Measurements from ENCODE around the gene NRP2.

Gene NRP2

GRCh38 chr2:205701509-205701908, 19.2 kb downstream of the NRP2 start:
- TF ChIP-seq POLR2A (IDR thresholded peaks at IDR 0.05; ENCODE audit: low read length) (no peak), GATA1 (IDR thresholded peaks at IDR 0.05; ENCODE audit: low read depth, low read length) (no peak)
- no peak for DNase-seq

DNA sequence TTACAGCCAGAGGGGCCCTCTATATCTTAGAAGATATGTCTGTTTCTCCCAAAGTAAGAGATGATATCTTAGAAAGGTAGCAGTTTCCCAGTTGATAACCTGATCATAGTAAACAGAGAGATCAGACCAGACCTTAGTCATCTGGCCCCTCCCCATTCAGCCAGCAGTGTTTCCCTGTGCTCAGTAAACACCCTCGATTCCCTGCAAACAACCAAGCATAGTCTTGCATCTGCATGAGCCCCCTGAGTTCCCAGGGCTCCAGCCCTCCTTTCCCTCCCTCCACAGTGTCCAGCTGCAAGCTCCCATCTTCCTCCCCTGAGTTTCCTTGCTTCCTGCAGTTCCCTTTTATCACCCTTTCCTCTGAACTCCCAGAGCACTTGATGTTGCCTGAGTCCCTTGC, 20.3 kb downstream of the NRP2 start:
- DNase-seq = no peak

DNA sequence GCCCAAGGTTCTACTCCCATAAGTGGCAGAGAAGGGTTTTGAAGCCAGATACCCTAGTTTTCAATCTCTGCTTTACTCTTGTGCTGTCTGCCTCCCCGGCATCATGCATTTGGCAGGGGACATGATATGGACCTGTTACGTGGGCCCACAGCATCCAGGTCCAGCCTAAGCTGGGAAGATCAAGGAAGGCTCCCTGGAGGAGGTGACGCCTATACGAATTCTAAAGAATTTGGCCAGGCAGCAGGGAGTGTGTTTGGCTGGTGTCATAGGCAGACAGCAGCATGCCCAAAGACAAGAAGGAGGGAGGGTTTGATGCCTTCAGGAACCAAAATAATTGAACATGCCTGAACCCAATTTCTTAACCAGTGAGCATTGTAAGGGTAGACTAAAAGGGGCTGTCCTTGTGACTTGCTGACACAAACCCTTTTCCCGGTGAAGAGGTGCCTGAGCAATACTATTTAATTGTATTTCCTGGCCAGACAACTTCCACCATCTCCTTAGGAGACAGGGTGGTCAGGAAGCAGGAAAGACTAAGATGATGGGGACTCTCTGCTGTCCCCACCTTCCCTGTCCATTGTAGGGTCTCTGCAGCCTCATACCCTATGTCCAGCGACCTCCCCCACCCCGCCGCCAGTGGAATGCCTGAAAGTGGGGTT, 21.3 kb downstream of the NRP2 start:
- DNase-seq = no peak
- TF ChIP-seq POLR2A (IDR thresholded peaks at IDR 0.05; ENCODE audit: low read length) = no peak
- no peak for TF ChIP-seq GATA1 (IDR thresholded peaks at IDR 0.05; ENCODE audit: low read depth, low read length)

More for the DNA sequence above, 20.3 kb downstream of the NRP2 start:
- no peak for TF ChIP-seq POLR2A (IDR thresholded peaks at IDR 0.05; ENCODE audit: low read length)
- no peak for TF ChIP-seq GATA1 (IDR thresholded peaks at IDR 0.05; ENCODE audit: low read depth, low read length)

- TF ChIP-seq GATA1 (IDR thresholded peaks at IDR 0.05; ENCODE audit: low read depth, low read length) = no peak
- TF ChIP-seq POLR2A (IDR thresholded peaks at IDR 0.05; ENCODE audit: low read length) = no peak
- DNase-seq = no peak
These were observed 21.9 kb downstream of the NRP2 start for GRCh38 chr2:205704127-205704741.

DNA sequence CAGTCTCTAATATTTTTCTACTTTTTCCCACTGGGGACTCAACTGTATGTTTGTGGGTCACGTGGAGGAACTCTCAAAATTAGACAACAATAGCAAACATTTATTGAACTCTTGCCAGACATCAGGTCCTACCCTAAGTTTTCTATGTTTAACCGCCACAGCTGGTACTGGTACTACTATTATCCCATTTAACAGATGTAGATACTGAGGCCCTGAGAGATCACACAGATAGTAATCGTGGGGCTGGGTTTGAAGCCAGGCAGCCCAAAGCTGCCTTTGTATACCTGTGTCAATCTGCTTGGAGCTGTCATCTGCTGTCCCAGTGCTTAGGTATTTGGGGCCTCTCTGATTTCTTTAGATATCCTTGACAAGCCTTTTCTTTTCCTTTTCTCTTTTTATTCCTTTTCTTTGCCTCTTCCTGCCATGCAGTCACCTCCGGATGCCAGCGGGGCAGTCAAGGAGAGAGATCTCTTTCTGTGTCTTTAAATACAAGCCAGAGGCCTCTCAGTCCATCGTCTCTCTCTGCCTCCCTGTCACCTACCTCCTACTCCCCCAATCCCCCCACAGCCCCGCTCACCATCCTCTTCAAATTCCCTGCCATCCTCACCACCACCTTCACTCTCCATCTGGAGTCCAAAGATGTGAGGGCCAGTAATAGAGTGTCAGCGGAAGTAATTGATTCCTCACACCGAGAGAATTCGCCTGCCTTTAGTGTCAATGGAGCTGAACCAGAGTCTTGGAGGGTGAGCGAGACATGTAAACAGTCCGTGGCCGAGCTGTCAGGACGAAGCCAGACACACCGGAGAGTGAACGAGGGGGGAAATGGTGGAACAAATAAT, 23.4 kb downstream of the NRP2 start:
- no peak for TF ChIP-seq GATA1 (IDR thresholded peaks at IDR 0.05; ENCODE audit: low read depth, low read length)
- no peak for TF ChIP-seq POLR2A (IDR thresholded peaks at IDR 0.05; ENCODE audit: low read length)
- DNase-seq = no peak

GRCh38 chr2:205706769-205707381, 24.6 kb downstream of the NRP2 start:
- no peak for TF ChIP-seq POLR2A (IDR thresholded peaks at IDR 0.05; ENCODE audit: low read length)
- no peak for TF ChIP-seq GATA1 (IDR thresholded peaks at IDR 0.05; ENCODE audit: low read depth, low read length)
- no peak for DNase-seq

GRCh38 chr2:205708231-205708631, 25.9 kb downstream of the NRP2 start:
- DNase-seq = no peak
- TF ChIP-seq GATA1 (IDR thresholded peaks at IDR 0.05; ENCODE audit: low read depth, low read length) (no peak), POLR2A (IDR thresholded peaks at IDR 0.05; ENCODE audit: low read length) (no peak)

DNA sequence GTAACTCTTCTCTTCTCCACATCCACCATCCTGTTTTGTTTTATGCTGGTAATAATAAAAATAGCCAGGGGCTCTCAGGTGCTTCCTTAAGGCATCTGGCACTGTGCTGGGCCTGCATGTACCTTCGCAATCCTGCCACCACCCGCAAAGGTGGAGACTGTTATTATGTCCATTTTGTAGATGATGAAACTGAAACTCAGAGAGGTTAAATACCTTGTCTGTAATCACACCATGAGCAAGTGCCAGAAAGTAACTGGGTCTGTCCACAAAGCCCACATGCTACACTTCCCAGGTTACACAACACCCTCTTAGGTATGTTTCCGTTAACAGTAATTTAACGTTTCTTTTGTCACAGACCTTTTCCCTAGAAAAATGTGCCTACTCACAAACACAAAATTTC, 27.0 kb downstream of the NRP2 start:
- TF ChIP-seq GATA1 (IDR thresholded peaks at IDR 0.05; ENCODE audit: low read depth, low read length) (no peak), POLR2A (IDR thresholded peaks at IDR 0.05; ENCODE audit: low read length) (no peak)

GRCh38 chr2:205712508-205712907, 30.2 kb downstream of the NRP2 start:
- no peak for DNase-seq
- TF ChIP-seq POLR2A (IDR thresholded peaks at IDR 0.05; ENCODE audit: low read length) (no peak), GATA1 (IDR thresholded peaks at IDR 0.05; ENCODE audit: low read depth, low read length) (no peak)

More for the DNA sequence above, 27.0 kb downstream of the NRP2 start:
- DNase-seq = no peak

- TF ChIP-seq GATA1 (IDR thresholded peaks at IDR 0.05; ENCODE audit: low read depth, low read length) (no peak), POLR2A (IDR thresholded peaks at IDR 0.05; ENCODE audit: low read length) (no peak)
These were observed 30.8 kb downstream of the NRP2 start for GRCh38 chr2:205713086-205713485.

DNA sequence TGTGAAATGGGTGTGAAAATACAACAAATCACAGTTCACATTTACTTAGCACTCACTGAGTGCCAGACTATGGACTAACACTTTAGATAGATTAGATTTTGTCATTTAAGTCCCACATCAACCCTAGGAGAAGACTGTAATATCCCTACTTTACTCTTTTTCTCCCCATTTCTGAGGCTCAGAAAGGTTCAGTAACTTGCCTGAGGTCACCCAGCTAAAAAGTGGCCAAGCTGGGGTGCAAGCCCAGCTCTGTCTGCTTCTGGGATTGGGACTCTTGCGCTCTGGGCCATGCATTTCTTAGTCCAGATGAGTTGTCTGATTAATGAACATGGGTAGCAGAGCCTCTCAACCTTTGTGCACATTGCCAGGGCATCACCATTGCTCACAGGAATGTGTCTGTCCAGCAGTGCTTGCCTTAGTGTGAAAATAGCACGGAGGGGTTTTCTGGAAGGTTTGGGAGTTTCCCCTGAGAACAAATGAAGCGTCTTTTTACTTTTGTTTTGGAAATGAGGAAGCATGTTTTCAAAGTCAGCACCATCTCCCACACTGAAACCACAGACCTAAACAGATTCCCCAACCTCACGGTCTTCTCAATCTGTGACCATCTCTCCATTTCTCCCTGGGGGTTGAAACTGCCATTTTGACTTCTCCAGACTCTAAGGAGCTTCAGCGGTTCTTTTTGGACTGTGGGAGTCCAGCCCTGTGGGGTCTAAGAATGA, 31.9 kb downstream of the NRP2 start:
- no peak for TF ChIP-seq GATA1 (IDR thresholded peaks at IDR 0.05; ENCODE audit: low read depth, low read length)
- TF ChIP-seq POLR2A (IDR thresholded peaks at IDR 0.05; ENCODE audit: low read length) = no peak
- no peak for DNase-seq

More at GRCh38 chr2:205713086-205713485, 30.8 kb downstream of the NRP2 start:
- no peak for DNase-seq

DNA sequence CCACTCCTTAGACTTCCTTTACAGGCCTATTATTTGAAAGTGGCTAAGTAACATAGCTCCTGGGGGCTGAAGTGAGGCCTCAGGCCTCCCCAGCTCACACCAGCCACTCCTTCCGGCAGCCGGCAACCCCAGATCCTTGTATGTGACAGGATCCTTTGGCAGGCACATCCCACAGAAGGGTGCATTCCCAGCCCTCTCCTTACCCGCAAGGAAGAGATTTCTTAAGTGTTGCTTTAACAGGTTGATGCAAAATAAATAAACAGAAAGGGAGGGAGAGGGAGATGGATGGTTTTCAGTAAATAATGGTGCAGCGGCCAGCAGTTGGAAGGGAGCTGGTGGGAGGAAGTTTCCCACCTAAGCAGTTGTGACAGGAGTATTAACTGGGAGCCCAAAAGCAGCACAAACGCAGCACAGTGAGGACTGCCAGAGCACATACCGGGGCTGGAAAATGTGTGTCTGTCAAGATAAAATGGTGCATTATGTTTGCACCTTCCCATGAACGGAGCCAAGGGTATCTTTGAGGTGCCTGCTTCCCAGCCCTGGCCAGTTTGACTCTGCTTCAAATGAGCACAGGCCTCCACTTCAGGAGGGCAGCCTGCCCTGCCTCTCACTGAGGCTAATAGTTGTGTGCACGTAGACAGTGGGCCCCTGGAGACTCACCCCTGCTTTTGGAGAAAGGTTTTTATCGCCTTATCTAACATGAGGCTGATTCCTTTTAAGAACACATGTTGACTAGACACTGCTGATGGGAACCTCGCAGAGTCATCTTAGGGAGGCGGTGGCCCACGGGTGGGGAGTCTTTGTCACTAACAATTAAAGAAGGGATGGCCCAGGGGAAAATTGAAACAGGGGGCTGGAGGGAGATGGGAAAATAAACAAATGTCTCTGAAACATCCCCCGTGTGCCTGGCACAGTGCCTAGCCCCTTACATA, 32.8 kb downstream of the NRP2 start:
- DNase-seq = peak; percentile 3 to 21
- TF ChIP-seq POLR2A (IDR thresholded peaks at IDR 0.05; ENCODE audit: low read length) (no peak), GATA1 (IDR thresholded peaks at IDR 0.05; ENCODE audit: low read depth, low read length) (no peak)

Measured in erythroblast (primary cell).